Stimulated activated CD4-positive, alpha-beta T cell treated with anti-CD3 and anti-CD28 coated beads, TNF-alpha, amount 100 ng/mL, for 4 hours (primary cell): Measurements from ENCODE around the gene ACSF2.
"Not testable (repeated sequence)": the region's sequence is repeated elsewhere in the genome, so short reads cannot be mapped to it uniquely, and the experiment has no call there.

Experiments used
- DNase-seq, 3 experiments: peaks; one replicate each; pipeline ENCODE4 v3.0.0-alpha.2; 2020; ENCODE audit warnings: low read depth in 3 of 3

The ACSF2 gene

DNA sequence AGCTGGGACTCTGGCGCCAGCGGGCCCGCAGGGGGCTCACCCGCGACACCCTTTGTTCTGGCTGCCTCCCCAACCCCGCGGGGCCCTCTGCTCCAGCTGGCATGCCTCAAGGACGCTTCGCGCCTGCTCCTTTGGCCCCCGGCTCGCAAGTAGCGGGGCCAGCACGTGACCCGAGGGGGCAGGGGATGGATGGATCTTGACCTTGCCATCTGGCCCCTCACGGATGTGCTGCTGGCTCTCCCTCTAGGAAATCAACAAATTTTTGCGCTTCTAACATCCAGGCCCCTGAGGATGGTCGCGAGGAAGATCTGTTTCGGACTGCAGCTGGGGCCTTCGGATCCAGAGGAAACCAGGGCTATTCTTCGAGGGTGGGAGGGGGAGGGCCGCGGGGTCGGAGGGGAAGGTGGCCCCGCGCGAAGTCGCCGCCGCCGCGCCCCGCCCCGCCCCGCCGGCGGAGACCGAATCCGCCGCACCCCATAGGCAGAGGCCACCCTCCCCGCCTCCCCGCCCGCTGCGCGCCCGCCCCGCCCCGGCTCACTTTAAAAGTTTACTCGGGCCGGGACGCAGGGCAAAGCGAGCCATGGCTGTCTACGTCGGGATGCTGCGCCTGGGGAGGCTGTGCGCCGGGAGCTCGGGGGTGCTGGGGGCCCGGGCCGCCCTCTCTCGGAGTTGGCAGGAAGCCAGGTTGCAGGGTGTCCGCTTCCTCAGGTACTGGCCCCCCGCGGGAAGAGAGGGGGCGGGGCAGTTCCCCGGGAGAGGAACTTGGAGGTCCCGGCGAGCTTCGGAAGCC lies at the start of gene ACSF2:
Gene ACSF2 (plus strand): TSS at position 537 of the 790 bp plus-strand sequence. CDS start 44 bp downstream, at position 581.
- peak; percentile 32 to 57 (median 55) for DNase-seq

- DNase-seq: no peak
These were observed 46.5 kb upstream of the ACSF2 start for GRCh38 chr17:50379351-50380132.

DNA sequence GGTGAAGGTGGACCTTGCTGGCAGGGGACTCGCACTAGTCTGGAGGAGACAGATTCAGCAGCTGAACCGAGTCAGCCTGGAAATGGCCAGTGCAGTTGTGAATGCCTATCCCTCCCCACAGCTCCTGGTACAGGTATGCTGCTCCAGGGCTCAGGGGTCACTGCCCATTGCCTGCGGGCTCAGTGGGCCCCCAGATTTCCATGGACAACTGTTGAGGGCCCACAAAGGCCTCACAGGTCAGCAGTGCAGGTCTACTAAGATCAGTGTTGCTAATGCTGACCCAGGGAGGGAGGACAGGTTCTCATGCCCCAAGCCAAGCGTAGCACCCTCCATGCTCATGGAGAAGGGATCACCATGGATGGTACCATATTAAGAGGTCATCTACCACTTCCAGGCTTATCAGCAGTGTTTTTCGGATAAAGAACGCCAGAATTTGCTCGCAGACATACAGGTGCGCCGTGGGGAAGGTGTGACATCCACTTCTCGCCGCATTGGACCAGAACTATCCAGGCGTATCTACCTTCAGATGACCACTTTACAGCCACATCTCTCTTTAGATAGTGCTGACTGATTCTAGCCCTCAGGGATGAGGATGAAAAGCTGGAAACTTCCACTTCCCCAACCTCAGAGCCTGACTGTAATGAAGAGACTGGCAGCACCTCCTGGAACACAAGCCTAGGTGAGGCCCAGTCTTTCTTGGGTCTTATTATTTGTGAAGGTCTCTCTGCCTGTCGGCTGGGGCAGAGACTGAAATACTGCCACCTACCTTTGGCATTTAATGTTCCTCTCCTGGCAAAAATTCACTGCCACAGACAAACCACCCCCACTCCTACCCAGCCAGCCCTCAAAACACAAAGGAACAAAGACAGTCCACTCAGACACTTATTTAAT lies 45.4 kb upstream of the ACSF2 start:
- no peak for DNase-seq

- DNase-seq: no peak
These were observed 44.7 kb upstream of the ACSF2 start for GRCh38 chr17:50381260-50381815.

GRCh38 chr17:50381920-50382319 lies 44.1 kb upstream of the ACSF2 start:
- no peak for DNase-seq

DNA sequence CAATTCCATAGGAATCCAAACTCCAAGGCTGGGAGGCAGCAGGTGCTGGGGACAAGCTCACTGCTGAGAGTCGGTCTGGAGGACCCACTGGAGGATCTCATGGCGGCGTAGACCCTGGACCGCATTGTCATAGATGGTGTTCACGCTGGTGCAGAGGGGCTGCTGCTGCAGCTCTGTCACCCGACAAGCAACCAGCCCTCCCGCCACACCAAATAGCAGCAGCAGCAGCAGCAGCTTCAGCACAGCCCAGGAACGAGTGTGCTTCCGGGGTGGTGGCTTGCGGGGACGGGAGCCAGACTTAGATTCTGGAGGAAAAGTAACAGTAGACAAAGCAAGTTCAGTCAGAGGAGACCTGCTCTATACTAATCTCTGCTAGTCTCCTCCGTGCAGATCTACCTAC lies 43.1 kb upstream of the ACSF2 start:
- DNase-seq: no peak

DNA sequence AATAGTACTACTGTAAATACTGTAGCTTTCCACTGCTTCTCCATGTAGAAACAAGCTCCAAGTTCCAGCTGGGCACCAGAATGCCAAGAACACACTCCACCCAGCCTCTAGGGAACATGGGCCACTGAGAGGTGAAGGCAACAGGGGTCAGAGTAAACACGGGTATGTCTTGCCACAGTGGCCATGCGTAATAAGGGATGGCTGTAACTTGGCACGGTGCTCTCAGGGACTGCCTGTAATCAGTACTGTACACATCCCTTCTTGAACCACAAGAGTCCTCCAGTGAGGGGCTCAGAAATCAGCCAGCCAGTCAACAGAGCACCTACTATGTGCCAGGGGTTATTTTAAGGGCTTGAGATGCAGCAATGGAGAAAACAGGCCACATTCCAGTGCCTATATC lies 39.5 kb upstream of the ACSF2 start:
- DNase-seq: no peak

DNA sequence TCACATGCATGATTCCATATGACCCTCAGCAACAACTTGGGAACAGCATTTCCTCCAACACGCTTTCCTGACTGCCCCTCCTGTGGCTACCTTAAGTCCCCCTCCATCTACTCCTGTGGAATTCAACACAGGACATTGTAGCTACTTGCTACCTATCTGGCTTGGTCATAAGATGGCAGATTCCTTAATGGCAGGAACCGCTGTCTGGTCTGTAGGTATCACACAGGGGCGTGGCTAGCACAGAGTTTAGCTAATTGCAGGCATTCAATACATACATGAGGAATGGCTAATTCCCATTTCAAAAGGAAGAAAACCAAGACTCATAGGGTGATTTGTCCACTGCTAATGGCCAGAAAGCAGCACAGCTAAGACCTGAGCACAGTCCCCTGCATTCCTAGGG lies 37.3 kb upstream of the ACSF2 start:
- DNase-seq: no peak

DNA sequence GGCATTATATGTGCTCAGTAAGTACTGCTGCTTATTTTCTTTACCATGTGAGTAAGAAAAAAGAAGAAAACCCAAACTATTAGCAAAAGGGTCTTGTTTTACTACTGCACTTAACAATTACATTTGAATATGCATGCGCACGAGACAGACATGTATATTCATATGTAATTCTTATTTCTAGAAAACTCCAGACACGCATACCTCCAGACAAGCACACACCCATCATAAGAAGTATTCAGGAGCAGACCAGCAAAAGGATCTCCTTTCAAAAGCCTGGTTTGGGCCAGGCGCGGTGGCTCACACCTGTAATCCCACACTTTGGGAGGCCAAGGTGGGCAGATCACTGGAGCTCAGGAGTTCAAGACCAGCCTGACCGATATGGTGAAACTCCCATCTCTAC lies 36.5 kb upstream of the ACSF2 start:
- no peak for DNase-seq

DNA sequence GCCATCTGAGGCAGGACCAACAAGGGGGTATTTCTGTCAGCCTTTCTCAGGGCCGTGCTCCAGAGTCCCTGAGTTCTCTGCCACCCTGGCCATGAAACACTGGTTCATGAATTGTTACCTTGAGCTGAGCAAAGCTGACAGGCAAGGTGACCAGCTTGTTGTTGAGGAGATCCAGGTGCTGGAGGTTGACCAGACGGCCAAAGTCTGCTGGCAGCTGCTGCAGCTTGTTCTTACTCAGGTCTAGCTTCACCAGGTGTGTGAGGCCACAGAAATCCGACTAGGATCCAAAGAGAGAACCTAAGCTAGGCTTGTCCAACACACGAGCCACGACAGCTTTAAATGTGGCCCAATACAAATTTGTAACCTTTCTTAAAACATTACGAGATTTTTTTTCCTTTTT lies 33.4 kb upstream of the ACSF2 start:
- DNase-seq: no peak

DNA sequence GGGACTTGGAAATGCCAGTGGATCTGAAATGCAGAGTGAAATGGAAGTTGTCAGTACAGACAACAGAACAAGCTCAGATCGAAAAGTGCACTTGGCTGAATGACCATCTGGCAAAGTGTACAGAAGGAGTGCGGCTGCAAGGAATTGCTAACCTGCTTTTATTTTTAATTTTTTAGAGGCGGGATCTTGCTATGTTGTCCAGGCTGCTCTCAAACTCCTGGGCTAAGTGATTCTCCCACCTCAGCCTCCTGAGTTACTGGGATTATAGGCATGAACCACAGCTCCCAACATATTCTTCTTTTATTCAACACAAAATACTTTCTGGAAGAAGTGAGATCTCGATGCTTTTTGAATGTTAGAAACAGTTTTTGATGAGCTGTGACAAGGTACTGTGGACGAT lies 32.3 kb upstream of the ACSF2 start:
- no peak for DNase-seq

DNA sequence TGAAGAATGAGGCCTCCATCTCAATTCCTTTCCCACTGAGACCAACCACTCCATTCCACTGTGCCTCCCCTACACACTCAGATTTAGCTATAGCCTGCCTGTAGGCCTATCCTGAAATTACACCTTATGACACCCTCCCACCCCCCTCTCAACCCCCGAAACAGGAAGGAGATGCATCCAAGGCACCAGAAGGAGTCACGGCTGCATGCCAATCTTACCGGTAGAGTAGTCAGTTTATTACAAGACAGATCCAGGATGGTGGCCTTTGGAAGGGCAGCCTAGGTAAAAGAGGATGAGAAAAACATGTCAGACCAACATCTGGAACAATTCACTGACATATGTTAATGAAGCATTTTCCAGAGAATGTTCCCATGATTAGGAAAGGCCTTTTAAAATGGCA lies 31.3 kb upstream of the ACSF2 start:
- DNase-seq: no peak

DNA sequence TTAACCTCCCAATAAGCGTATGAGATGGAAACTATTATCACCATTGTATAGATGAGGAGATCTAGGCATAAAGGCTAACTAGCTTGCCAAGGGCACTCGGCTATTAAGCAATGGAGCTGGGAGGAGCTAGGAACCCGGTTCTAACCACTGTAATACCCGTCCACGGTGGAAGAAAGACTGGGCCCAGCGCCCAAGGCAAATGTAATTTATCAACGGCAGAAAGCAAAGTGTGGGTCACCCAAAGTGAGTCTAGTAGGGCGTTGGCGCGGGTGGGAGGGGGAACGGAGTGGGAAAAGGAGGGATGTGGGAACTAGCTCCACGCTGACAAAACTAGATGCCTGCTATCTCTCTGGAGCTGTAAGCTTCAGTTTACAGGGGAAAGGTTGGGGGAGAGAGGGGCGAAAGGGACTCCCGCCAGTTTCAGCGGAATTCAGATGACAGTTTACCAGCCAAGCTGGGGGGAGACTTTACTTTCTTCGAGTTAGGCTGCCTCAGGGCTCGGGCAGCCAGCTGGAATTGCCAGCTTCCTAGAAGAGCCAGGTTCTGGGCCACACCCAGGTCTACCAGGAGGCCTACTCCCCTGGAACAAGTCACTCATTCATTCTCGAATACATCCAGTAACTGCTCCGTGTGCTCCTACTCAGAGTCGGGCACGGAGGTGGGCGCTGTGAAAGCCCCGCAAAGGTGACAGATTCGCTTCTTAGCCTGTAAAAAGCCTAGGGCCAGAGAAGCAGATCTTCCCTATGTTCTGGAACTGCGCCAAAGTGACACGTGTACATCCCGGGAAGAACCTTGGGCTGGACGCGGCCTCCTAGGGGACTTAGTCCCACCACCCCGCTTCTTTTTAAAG lies 29.5 kb upstream of the ACSF2 start:
- DNase-seq: no peak

DNA sequence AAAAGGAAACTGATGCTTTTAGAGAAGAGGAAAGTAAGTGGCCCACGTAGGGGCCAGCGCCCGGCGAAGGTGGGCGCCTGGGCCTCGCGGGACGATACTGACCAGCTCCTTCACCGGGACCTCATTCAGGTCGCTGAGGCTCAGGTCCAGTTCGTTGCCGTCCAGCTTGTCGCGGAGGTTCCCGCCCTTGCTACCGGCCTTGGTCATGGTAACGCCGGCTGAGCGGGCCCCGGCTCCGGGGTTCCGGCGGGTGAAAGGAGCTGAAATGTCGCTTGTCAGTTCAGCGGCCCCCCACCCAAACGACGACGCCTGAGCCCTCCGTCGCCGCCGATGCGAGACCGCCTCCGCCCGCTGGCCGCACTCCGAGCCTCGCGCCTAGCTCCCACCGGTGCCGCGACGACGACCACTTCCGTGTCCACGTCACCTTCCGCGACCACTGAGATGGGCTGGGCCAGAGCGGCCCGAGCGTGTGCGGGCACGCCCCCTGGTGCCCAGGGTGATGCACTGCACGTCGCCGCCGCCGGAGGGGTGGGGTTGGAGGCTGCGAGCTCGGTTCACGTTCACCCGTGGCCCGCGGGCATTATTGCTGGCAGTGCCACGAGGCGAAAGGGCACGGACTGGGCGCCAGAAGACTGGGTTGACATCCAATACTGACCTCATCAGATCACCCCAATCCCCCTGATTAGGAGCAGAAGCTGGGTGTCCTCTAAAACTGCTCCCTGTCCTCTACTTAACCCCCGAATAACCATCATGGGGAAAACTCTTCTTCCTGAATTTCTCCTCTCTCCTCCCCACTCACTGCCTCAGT lies 28.7 kb upstream of the ACSF2 start, which contains the start of gene LRRC59:
Gene LRRC59 (minus strand): TSS at position 413 of the 808 bp plus-strand sequence. CDS start 206 bp downstream, at position 207.
- DNase-seq: peak; percentile 86 to 89 (median 86)

DNA sequence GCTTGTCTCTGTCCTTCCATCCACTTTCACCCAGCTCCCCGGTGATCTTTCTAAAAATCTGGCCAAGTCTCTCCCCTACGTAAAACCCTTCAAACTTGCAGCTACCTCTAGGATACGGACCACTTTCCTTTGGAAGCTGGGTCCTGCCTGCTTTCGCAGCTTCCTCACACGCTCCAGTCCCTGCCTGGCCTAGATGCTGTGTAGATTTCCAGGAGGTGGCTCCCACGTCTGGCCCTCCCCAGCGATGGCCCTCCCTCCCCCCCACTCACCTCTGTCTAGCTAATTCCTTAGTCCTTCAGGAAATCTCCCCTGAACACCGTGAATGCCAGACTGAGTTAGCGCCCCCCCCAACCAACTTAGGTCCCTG lies 28.1 kb upstream of the ACSF2 start:
- DNase-seq: no peak

DNA sequence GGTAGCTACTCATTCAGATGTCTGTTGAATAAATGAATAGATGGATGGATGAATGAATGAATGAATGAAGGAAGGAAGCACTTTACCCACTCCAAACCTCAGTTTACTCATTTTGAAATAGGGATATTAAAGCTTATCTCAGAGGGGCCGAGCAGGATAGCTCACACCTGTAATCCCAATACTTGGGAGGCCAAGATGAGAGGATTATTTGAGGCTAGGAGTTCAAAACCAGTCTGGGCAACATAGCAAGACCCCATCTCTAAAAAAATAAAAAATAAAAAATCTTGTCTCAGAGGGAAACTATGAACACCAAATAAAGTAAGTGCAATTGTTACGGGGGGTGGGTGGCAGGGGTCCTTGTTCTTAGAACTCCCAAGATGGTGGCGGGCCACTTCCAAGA lies 27.3 kb upstream of the ACSF2 start:
- not testable (repeated sequence) for DNase-seq

DNA sequence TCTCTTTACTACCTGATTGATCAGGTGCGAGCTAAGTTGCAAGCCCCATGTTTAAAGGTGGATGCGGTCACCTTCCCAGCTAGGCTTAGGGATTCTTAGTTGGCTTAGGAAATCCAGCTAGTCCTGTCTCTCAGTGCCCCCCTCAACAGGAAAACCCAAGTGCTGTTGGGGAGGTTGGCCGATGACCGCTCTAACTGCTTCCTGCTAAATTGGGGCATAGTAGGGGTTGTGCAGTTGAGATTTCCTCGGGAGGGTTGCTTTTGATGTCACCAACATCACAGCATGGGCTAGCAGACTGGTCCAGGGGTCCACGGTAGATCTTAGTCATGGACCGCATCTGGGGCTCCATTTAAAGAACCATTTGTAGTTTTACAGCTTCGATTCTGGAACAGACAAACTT lies 26.4 kb upstream of the ACSF2 start:
- not testable (repeated sequence) for DNase-seq

DNA sequence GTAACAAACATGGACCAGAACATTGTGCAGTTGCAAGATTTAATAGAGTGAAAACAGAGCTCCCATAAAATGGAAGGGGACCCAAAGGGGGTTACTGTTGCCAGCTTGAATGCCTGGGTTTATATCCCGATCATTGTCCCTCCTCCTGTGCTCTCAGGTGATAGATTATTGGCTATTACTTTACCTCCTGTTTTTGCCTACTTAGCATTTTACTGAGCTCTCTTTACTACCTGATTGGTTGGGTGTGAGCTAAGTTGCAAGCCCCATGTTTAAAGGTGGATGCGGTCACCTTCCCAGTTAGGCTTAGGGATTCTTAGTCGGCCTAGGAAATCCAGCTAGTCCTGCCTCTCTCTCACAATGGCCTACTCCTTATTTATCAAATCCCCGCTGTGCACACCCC lies 20.7 kb upstream of the ACSF2 start:
- DNase-seq: not testable (repeated sequence)

DNA sequence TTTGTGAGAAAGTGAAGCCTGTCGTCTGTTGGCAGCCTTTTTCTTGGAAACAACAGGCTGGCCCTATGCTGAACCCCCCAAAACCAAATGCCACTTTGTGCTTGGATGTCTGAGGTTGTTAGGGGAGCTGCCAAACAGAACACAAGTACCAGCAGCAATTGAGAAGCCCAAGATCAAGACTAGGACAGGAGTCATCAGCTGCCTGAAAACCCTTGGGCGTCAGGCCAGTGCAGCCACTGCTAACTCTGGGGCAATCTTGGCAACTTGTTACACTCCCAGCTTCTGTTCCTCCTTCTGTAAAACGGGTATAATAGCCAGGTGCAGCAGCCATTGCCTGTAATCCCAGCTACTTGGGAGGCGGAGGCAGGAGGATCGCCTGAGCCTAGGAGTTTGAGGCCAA lies 19.4 kb upstream of the ACSF2 start:
- DNase-seq: no peak

- DNase-seq: no peak
These were observed 18.1 kb upstream of the ACSF2 start for GRCh38 chr17:50407921-50408320.
